Nephron progenitor cell (in vitro differentiated cells): ENCODE data around the gene LGR6.
"Not testable (repeated sequence)": the region's sequence is repeated elsewhere in the genome, so short reads cannot be mapped to it uniquely, and the experiment has no call there.

Experiments used
- DNase-seq: peaks from one replicate; pipeline ENCODE4 v3.0.0; 2021
- H3K27ac Mint-ChIP-seq: 2 replicates; pipeline ENCODE4 v1.8.0; 2021; ENCODE audit warnings: mild to moderate bottlenecking, moderate library complexity, mixed read lengths
- H3K27me3 Mint-ChIP-seq: 2 replicates; pipeline ENCODE4 v1.8.0; 2021; ENCODE audit warnings: mild to moderate bottlenecking, low read depth, mixed read lengths; ENCODE audit not compliant: poor library complexity
- H3K36me3 Mint-ChIP-seq: 2 replicates; pipeline ENCODE4 v1.8.0; 2021; ENCODE audit warnings: low read depth, mixed read lengths
- H3K4me1 Mint-ChIP-seq: 2 replicates; pipeline ENCODE4 v1.8.0; 2021; ENCODE audit warnings: mixed read lengths
- H3K4me3 Mint-ChIP-seq: 2 replicates; pipeline ENCODE4 v1.8.0; 2021; ENCODE audit warnings: mild to moderate bottlenecking, moderate library complexity, mixed read lengths
- H3K9me3 Mint-ChIP-seq: 2 replicates; pipeline ENCODE4 v1.8.0; 2021; ENCODE audit warnings: mild to moderate bottlenecking, moderate library complexity, mixed read lengths
- TF ChIP-seq, protein P1 (sequence below): fragments of 200-600 bp; sonication (generic); IDR thresholded peaks from 2 replicates; pipeline ENCODE4 v1.5.0; 2021; ENCODE audit warnings: antibody characterized with exemption

LGR6 gene

DNA sequence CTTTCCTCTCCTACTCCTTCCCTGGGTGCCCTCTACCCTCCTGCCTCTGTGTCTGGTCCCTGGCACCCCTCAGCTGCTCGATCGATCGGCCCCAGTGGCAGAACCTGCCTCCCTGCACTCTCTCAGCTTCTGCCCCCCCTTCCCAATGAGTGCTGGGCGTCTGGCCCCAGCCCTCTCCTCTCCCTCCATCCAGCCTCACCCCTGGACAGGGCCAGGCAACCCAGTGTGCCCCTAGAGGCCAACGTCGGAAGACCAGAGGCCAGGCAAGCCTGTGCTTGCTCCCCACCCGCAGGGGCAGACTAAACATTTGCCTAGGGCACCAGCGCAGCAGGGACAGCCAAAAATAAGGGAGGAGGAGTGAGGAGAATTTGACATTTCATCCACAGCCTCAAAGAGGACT, 43.5 kb downstream of the LGR6 start:
- peak; percentile 68 for DNase-seq
- no peak overlapping the region for H3K27ac Mint-ChIP-seq
- no peak overlapping the region for H3K4me3 Mint-ChIP-seq
- peaks cover 35% of the 10 kb centered on the region for H3K27me3 Mint-ChIP-seq
- TF ChIP-seq, protein P1, sequence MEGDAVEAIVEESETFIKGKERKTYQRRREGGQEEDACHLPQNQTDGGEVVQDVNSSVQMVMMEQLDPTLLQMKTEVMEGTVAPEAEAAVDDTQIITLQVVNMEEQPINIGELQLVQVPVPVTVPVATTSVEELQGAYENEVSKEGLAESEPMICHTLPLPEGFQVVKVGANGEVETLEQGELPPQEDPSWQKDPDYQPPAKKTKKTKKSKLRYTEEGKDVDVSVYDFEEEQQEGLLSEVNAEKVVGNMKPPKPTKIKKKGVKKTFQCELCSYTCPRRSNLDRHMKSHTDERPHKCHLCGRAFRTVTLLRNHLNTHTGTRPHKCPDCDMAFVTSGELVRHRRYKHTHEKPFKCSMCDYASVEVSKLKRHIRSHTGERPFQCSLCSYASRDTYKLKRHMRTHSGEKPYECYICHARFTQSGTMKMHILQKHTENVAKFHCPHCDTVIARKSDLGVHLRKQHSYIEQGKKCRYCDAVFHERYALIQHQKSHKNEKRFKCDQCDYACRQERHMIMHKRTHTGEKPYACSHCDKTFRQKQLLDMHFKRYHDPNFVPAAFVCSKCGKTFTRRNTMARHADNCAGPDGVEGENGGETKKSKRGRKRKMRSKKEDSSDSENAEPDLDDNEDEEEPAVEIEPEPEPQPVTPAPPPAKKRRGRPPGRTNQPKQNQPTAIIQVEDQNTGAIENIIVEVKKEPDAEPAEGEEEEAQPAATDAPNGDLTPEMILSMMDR = peak; percentile 51
- H3K36me3 Mint-ChIP-seq = no peaks in the 10 kb centered on the region
- H3K4me1 Mint-ChIP-seq = peaks cover 36% of the 10 kb centered on the region
- H3K9me3 Mint-ChIP-seq = no peaks in the 10 kb centered on the region

DNA sequence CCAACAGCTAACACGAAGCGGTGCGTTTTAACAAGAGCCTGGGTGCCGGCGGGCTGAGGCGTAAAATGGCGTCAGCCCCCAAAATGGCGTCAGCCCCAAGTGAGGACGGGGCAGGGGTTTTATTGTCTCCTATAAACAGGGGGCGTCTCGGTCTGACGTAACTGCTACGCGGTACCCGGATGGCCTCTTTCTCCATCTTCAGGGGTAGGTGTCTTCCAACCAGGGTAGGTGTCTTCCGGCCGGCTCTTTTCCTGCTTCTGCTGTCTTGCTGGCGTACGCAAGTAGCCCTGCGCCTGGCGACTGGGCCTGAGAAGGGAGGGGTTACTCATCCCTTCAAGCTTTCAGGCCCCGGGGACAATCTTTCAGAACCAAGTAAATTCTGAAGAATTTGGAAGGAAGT, 45.3 kb downstream of the LGR6 start:
- Mint-ChIP-seq H3K9me3 (no peaks in the 10 kb centered on the region), H3K27me3 (peaks cover 30% of the 10 kb centered on the region), H3K4me1 (peaks cover 32% of the 10 kb centered on the region), H3K27ac (no peak overlapping the region), H3K4me3 (no peak overlapping the region), H3K36me3 (no peaks in the 10 kb centered on the region)
- TF ChIP-seq, protein P1 = no peak
- no peak for DNase-seq

DNA sequence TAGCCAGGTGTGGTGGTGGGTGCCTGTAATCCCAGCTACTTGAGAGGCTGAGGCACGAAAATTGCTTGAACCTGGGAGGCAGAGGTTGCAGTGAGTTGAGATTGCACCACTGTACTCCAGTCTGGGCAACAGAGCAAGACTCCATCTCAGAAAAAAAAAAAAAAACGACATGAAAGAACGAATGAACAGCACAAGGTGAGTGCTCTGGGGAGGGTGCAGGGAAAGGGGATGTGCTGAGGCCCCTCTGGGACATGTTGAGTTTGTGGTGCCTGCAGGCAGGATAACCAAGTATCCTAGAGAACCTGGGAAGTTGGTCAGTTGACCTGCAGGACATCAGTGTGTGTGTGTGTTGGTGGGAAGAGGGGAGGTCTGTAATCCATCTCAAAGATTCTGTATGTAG, 46.6 kb downstream of the LGR6 start:
- H3K9me3 Mint-ChIP-seq, DNase-seq, H3K36me3 Mint-ChIP-seq, H3K4me3 Mint-ChIP-seq, H3K27ac Mint-ChIP-seq: not testable (repeated sequence)
- Mint-ChIP-seq H3K27me3 (peaks cover 24% of the 10 kb centered on the region), H3K4me1 (peaks cover 29% of the 10 kb centered on the region)

DNA sequence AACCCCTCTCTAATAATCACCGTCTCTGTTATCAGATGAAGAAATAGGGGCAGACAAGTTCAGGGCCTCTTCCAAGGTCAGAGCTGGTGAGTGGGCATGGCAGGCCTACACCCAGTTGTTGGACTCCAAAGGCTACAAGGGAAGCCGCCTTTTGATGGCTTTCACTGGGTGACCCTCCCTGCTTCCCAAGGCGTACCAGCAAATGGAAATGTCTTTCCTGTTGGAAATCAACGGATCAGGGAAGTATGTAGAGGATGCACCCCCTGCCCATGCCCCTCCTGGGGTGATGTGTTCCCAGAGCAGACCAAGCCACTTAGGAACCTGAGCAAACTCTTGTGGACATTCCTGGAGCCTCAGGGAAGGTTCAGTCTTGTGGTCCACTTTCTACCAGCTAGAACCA, 47.4 kb downstream of the LGR6 start:
- no peaks in the 10 kb centered on the region for H3K36me3 Mint-ChIP-seq
- H3K4me3 Mint-ChIP-seq = no peak overlapping the region
- DNase-seq = no peak
- no peaks in the 10 kb centered on the region for H3K9me3 Mint-ChIP-seq
- TF ChIP-seq, protein P1 = no peak
- no peak overlapping the region for H3K27ac Mint-ChIP-seq
- peaks cover 19% of the 10 kb centered on the region for H3K27me3 Mint-ChIP-seq
- H3K4me1 Mint-ChIP-seq = peaks cover 22% of the 10 kb centered on the region

DNA sequence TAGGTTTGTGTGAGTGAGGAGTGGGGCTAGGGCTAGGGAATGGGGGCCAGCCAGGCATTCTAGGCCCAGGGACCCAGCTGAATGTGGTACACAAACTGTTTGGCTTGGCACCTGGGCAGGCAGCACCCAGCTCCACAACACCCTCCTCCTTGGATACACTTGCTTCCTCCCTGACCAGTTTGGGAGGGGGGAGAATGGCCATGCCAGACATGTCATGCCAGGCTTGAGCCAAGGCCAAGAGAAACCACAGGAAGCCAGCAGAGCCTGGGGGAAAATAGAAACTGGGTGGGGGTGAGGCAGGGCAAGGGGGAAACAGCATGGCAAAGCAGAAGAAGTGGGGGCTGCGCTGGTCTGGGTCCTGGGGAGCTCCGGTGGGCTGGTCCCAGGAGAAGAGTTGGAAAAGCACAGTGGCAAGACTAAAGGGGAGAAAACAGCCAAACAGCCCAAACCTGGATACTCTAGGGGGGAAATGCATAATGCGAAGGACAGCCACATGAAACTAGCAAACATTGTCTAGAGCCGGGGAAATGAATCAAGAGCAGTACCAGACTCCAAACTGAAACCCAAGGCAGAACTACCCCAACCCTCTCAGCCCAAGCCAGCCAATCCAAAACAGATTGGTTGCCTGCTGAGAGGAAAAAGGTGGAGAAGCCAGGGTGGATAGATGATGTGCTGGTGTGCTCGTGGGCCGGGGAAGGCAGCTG, 47.9 kb downstream of the LGR6 start:
- Mint-ChIP-seq H3K27ac (no peak overlapping the region), H3K4me1 (peaks cover 16% of the 10 kb centered on the region), H3K36me3 (no peaks in the 10 kb centered on the region), H3K27me3 (peaks cover 17% of the 10 kb centered on the region), H3K4me3 (no peak overlapping the region), H3K9me3 (no peaks in the 10 kb centered on the region)
- TF ChIP-seq, protein P1 = no peak
- no peak for DNase-seq

DNA sequence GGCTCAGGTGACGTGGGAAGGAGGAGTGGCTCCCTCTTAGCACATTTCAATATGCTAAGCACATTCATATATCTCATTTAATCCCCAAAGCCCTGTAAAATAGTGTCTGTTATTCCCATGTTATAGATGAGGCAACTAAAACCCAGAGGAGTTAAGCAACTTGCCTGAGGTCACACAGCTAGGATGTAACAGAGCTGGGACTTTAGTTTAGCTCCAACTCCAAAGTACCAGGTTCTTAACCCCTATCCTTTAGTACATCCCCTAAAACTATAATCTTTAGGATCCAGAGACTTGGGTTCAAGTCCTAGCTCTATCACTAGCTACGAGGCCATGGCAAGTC, 48.5 kb downstream of the LGR6 start:
- Mint-ChIP-seq H3K36me3 (no peaks in the 10 kb centered on the region), H3K27ac (no peak overlapping the region), H3K4me1 (peaks cover 11% of the 10 kb centered on the region), H3K4me3 (no peak overlapping the region), H3K9me3 (no peaks in the 10 kb centered on the region), H3K27me3 (peaks cover 13% of the 10 kb centered on the region)
- TF ChIP-seq, protein P1 = no peak
- DNase-seq = no peak
